Measurements from ENCODE around the gene UPK3A.

GRCh38 chr22:45304971-45305370, 20.2 kb downstream of the UPK3A start:
- TF ChIP-seq POLR2AphosphoS5 (IDR thresholded peaks at IDR 0.05; ENCODE audit: low read depth, low read length), result no peak
- no peak for TF ChIP-seq TAF1 (IDR thresholded peaks at IDR 0.05; ENCODE audit: borderline replicate concordance, insufficient read depth, low read length)
- no peak for TF ChIP-seq SIN3A (IDR thresholded peaks at IDR 0.05; ENCODE audit: borderline replicate concordance, insufficient read depth, low read length)
- TF ChIP-seq, protein P1, sequence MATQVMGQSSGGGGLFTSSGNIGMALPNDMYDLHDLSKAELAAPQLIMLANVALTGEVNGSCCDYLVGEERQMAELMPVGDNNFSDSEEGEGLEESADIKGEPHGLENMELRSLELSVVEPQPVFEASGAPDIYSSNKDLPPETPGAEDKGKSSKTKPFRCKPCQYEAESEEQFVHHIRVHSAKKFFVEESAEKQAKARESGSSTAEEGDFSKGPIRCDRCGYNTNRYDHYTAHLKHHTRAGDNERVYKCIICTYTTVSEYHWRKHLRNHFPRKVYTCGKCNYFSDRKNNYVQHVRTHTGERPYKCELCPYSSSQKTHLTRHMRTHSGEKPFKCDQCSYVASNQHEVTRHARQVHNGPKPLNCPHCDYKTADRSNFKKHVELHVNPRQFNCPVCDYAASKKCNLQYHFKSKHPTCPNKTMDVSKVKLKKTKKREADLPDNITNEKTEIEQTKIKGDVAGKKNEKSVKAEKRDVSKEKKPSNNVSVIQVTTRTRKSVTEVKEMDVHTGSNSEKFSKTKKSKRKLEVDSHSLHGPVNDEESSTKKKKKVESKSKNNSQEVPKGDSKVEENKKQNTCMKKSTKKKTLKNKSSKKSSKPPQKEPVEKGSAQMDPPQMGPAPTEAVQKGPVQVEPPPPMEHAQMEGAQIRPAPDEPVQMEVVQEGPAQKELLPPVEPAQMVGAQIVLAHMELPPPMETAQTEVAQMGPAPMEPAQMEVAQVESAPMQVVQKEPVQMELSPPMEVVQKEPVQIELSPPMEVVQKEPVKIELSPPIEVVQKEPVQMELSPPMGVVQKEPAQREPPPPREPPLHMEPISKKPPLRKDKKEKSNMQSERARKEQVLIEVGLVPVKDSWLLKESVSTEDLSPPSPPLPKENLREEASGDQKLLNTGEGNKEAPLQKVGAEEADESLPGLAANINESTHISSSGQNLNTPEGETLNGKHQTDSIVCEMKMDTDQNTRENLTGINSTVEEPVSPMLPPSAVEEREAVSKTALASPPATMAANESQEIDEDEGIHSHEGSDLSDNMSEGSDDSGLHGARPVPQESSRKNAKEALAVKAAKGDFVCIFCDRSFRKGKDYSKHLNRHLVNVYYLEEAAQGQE (IDR thresholded peaks at IDR 0.05; ENCODE audit: insufficient read depth in 1 of 2, low read depth in 2 of 2, low read length in 2 of 2), result no peak
- TF ChIP-seq FOXP2 (optimal IDR thresholded peaks at IDR 0.05; ENCODE audit: borderline replicate concordance, extremely low read depth, extremely low read length, insufficient read depth), result no peak

Measured in PFSK-1 (cell line).